A673 (cell line): Measurements from ENCODE around the gene PCSK1. TPM values are rescaled to one million over a fixed set of nuclear protein-coding genes. Genes with fewer than 3 reads are reported as not detected.

Source experiments
- BruUV-seq: library from RNA; stranded (reverse); fragments of 400-500 nt; replicated peaks from 2 replicates; lab custom pipeline; 2021; lab: Mats Ljungman, UMichigan
- CTCF ChIA-PET: fragments of 300-600 bp; sonication (Branson Sonifier 250); formaldehyde crosslinking; loops from one replicate; lab custom pipeline; 2022; ENCODE audit warnings: antibody characterized with exemption; lab: Charles Lee
- POLR2A ChIA-PET: fragments of 300-600 bp; sonication (Branson Sonifier 250); formaldehyde crosslinking; loops from one replicate; lab custom pipeline; 2022; ENCODE audit warnings: antibody characterized with exemption; ENCODE audit not compliant: low non-redundant PET; lab: Charles Lee
- DNase-seq: peaks from one replicate; pipeline ENCODE4 v3.0.0-alpha.2; 2015; ENCODE audit warnings: low spot score
- H3K27ac ChIP-seq: fragments of 200-600 bp; sonication (generic); 2 replicates; pipeline ENCODE4 v1.5.1; 2016; ENCODE audit warnings: mixed run types, low read depth, mild to moderate bottlenecking, mixed read lengths, antibody characterized with exemption, low read length; ENCODE audit not compliant: poor library complexity, severe bottlenecking
- H3K27me3 ChIP-seq: fragments of 200-600 bp; sonication (generic); replicated peaks from 2 replicates; pipeline ENCODE4 v1.6.1; 2017; ENCODE audit warnings: mixed run types, low read depth, mild to moderate bottlenecking, mixed read lengths, antibody characterized with exemption, low read length; ENCODE audit not compliant: insufficient read depth, poor library complexity
- H3K36me3 ChIP-seq: fragments of 200-600 bp; sonication (generic); 2 replicates; pipeline ENCODE4 v1.6.1; 2016; ENCODE audit warnings: mixed run types, mild to moderate bottlenecking, mixed read lengths, antibody characterized with exemption, low read length; ENCODE audit not compliant: insufficient read depth, poor library complexity, severe bottlenecking
- H3K4me1 ChIP-seq: fragments of 200-600 bp; sonication (generic); 2 replicates; pipeline ENCODE4 v1.6.1; 2017; ENCODE audit warnings: mixed run types, mild to moderate bottlenecking, mixed read lengths, antibody characterized with exemption, low read length; ENCODE audit not compliant: insufficient read depth, poor library complexity, severe bottlenecking
- H3K4me3 ChIP-seq: fragments of 200-600 bp; sonication (generic); 2 replicates; pipeline ENCODE4 v1.5.1; 2016; ENCODE audit warnings: low read depth, mixed run types, mild to moderate bottlenecking, mixed read lengths, low read length; ENCODE audit not compliant: poor library complexity, severe bottlenecking
- H3K9me3 ChIP-seq: fragments of 200-600 bp; sonication (generic); 2 replicates; pipeline ENCODE4 v1.6.1; 2016; ENCODE audit warnings: mixed run types, low read depth, mild to moderate bottlenecking, mixed read lengths, antibody characterized with exemption, low read length; ENCODE audit not compliant: poor library complexity, severe bottlenecking
- CTCF ChIP-seq: fragments of 300-800, 200-600 bp; sonication (generic); conservative IDR thresholded peaks from 2 replicates; pipeline ENCODE4 v1.5.1; 2017; ENCODE audit warnings: low read depth, mild to moderate bottlenecking, antibody characterized with exemption, low read length, moderate library complexity, mixed read lengths
- EZH2 ChIP-seq: fragments of 200-600 bp; sonication (generic); IDR thresholded peaks from 2 replicates; pipeline ENCODE4 v1.6.1; 2017; ENCODE audit warnings: borderline replicate concordance, low read depth, mild to moderate bottlenecking, mixed read lengths, antibody characterized with exemption, low read length; ENCODE audit not compliant: poor library complexity, severe bottlenecking
- intact Hi-C: fragments of 100-400 bp; cut with micrococcal nuclease; formaldehyde crosslinking; loops from one replicate; pipeline ENCODE4 v1.10.0; 2022; ENCODE audit not compliant: unreplicated experiment
- total RNA-seq: library from RNA; stranded (reverse); gene quantifications from 2 replicates; pipeline ENCODE4 v1.2.3, GENCODE V29; 2021

The PCSK1 gene
- total RNA-seq, 1 experiment from 2014 or later = 0.92 TPM

GRCh38 chr5:96412868-96413449, 20.1 kb downstream of the PCSK1 start:
- no peaks in the 10 kb centered on the region for H3K4me1 ChIP-seq
- no peak for DNase-seq
- H3K4me3 ChIP-seq = no peak overlapping the region
- H3K9me3 ChIP-seq = no peaks in the 10 kb centered on the region
- no peaks in the 10 kb centered on the region for H3K27me3 ChIP-seq
- TF ChIP-seq CTCF (no peak), EZH2 (no peak)
- BruUV-seq = no TSS peak
- ChIA-PET POLR2A (interaction anchor here (0.8 kb wide), 1 partner anchor 392 kb away, joined by 3 read pairs; no protein-coding TSS in a partner anchor), CTCF (no interaction called here)
- H3K36me3 ChIP-seq = no peaks in the 10 kb centered on the region
- intact Hi-C loops = no loop called here
- H3K27ac ChIP-seq = no peak overlapping the region

GRCh38 chr5:96410013-96410412, 23.0 kb downstream of the PCSK1 start:
- POLR2A ChIA-PET = no interaction called here
- CTCF ChIA-PET = no interaction called here
- no peak overlapping the region for H3K27ac ChIP-seq
- H3K36me3 ChIP-seq = no peaks in the 10 kb centered on the region
- H3K4me3 ChIP-seq = no peak overlapping the region
- intact Hi-C loops = no loop called here
- TF ChIP-seq EZH2 = no peak
- TF ChIP-seq CTCF = no peak
- H3K4me1 ChIP-seq = no peaks in the 10 kb centered on the region
- no TSS peak for BruUV-seq
- DNase-seq = no peak
- H3K27me3 ChIP-seq = no peaks in the 10 kb centered on the region
- no peaks in the 10 kb centered on the region for H3K9me3 ChIP-seq

GRCh38 chr5:96408841-96409538, 24.1 kb downstream of the PCSK1 start:
- H3K27ac ChIP-seq = no peak overlapping the region

More at GRCh38 chr5:96408841-96409538, 24.1 kb downstream of the PCSK1 start:
- intact Hi-C loops = no loop called here
- no peaks in the 10 kb centered on the region for H3K9me3 ChIP-seq
- ChIA-PET CTCF (no interaction called here), POLR2A (no interaction called here)
- DNase-seq = no peak
- no TSS peak for BruUV-seq
- H3K4me1 ChIP-seq = no peaks in the 10 kb centered on the region
- H3K27me3 ChIP-seq = no peaks in the 10 kb centered on the region
- no peaks in the 10 kb centered on the region for H3K36me3 ChIP-seq
- H3K4me3 ChIP-seq = no peak overlapping the region
- no peak for TF ChIP-seq EZH2
- TF ChIP-seq CTCF = no peak
